GM19035 (cell line): Measurements from ENCODE around the gene CCDC78.
"Not testable (repeated sequence)": the region's sequence is repeated elsewhere in the genome, so short reads cannot be mapped to it uniquely, and the experiment has no call there.

Source experiments
- ATAC-seq: cut with Tn5 transposase; IDR thresholded peaks from one replicate; pipeline ENCODE4 v1.9.1; 2021; ENCODE audit not compliant: unreplicated experiment

The CCDC78 gene

DNA sequence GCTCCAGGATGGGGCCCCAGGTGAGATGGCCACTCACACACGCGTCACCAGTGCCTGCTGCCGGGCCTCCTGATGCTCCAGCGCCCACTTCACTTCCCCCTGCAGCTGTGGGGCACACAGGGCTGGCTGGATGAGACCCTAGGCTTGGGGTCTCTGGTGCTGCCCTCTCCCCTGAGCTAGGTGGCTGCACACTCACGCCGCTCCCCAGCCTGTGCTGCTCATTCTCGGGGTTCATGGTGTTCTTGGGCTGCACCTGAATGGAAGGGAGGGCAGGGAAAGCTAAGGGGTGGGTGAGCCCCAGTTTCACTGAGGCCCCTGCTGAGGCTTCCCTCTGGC is 1.2 kb downstream of the CCDC78 start:
- ATAC-seq: no peak

- ATAC-seq: no peak
These were observed 1.8 kb downstream of the CCDC78 start for GRCh38 chr16:724188-725040.

DNA sequence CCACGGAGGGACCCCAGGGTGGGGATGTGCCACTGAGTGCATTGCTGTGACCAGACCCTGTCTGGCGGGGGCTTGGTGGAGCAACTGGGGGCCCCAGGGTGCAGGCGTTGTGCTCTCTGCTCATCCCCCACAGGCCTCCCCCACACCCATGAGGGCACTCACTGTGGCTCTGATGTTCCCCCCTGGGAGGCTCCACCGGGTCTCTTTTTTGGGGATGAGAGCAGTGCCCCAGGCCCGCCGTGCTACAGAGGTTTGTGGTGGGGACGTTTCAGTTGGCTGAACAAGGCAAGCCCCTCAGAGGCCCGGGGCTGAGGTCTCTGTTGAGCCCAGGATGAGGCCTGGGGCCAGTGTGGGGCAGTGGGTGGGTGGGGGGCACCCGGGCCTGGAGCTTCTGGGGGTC is 2.5 kb downstream of the CCDC78 start:
- no peak for ATAC-seq

GRCh38 chr16:722835-723633 is 3.2 kb downstream of the CCDC78 start:
- no peak for ATAC-seq

GRCh38 chr16:721765-722540 is 4.3 kb downstream of the CCDC78 start:
- no peak for ATAC-seq

GRCh38 chr16:720990-721764 is 5.1 kb downstream of the CCDC78 start, which contains the start of gene ANTKMT:
Gene ANTKMT, plus strand, starts transcription at chr16:721146. Its CDS starts 129 bp downstream, at chr16:721275.
- ATAC-seq: peak; percentile 66

DNA sequence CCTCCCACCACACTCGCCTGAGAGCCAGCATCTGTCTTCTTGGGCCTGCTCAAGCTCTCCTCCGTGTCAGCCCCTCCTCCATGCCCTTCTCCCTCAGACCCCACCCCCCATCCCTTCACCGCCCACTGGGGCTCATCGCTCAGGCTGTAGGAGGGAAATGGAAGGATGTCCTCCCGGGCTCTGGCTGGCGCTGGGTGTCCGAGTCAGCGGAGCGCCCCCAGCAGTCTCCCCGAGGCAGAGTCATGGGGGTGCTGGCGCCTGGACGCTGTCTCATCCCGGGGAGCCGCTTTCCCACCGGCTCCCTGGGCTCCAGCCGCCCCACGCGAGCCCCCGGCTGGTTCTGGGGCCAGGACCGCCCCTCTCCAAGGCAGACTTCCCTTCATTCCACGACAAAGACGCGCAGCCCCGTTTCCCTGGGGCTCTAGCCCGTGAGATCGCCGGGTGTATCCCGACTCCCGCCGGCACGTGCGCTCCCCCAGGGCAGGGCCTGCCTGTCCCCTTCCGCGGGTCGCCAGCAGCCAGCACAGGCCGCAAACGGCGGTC is 5.7 kb downstream of the CCDC78 start:
- peak; percentile 14 for ATAC-seq

DNA sequence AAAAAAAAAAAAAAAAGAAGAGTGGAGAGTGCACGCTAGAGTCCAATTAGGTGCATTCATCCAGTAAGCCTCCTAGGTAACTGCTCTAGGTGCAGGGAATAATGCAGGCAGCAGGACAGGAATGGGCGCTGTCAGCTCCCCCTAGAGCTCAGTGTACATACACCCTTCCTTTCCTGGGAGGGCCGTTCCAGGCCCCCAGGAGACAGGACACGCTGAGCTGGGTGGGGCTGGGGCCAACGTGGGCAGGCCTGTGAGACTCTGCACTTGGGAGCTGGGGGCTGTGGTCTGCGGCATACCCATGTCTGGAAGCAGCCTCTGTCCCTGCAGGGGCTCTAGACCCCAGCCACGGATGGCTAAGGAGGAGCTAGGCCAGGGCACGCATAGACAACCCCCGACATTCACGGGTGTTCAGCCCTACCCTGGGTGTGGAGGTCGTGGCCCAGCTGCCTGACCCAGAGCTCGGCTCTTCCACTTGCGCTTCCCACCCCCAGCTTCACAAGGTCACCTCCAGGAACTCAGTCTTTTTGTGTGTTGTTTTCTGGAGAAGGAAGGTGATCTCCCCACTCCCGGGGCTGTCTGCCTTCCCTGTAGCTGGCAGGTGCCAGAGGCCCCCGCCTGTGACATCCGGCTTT is 6.3 kb downstream of the CCDC78 start:
- ATAC-seq: no peak

DNA sequence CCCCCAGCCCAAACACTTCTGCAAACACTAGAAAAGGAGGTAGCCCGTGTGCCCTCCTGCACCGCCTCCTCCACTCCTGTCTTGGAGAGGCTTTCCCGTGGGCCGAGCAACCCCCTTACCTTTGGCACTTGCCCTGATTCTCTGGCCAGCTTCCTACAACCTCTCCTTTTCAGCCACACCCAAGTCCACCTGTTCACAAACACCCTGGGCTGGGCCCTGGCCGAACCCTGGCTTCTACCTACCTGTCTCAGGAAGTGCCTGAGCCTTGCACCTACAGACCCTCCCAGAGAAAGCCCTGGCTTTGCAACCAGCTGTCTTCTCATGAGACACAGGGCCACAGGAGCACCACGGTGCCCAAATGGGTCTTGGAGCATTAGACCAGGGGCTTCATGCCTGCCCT is 7.3 kb downstream of the CCDC78 start:
- ATAC-seq: no peak

- ATAC-seq: no peak
These were observed 7.9 kb downstream of the CCDC78 start for GRCh38 chr16:718389-718788.

DNA sequence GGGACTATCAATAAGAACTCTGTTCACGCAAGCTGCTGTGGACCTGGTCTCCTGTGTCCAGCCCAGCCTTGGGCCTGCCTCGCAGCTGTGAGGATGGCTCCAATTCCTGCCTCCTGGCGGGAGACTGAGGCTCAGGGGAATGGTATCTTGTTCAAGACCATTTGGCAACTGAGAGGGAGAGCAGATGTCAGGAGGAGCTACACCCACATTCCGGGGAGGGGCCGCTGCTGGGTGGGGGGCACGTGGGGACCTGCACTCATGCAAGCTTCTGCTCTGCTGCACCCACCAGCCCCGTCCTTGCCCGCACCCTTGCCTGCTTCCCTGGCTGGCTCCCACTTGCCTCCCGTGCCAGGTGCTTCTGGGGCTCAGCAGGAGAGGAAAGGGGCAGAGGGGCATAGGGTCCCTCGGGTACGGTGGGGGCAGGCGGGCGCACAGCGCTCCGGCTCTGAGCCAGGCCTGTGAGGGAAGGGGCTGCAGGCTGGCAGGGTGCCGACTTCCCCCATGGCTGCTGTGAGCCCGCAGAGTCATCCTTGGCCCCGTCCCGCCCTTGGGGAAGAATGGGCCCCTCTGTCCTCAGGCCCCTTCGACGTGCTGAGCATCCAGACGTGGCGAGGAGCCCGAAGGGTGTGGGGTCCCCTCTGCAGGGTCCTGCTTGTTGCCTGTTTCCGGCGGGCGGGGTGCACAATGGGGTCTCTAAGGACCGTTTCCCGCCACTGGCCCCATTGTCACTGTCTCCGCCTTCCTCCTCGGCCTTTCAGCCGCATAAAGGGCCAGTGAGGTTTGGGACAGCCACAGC is 8.6 kb downstream of the CCDC78 start:
- ATAC-seq: no peak

- ATAC-seq: no peak
These were observed 9.4 kb downstream of the CCDC78 start for GRCh38 chr16:716768-717325.

- ATAC-seq: no peak
These were observed 10.1 kb downstream of the CCDC78 start for GRCh38 chr16:716200-716568.

DNA sequence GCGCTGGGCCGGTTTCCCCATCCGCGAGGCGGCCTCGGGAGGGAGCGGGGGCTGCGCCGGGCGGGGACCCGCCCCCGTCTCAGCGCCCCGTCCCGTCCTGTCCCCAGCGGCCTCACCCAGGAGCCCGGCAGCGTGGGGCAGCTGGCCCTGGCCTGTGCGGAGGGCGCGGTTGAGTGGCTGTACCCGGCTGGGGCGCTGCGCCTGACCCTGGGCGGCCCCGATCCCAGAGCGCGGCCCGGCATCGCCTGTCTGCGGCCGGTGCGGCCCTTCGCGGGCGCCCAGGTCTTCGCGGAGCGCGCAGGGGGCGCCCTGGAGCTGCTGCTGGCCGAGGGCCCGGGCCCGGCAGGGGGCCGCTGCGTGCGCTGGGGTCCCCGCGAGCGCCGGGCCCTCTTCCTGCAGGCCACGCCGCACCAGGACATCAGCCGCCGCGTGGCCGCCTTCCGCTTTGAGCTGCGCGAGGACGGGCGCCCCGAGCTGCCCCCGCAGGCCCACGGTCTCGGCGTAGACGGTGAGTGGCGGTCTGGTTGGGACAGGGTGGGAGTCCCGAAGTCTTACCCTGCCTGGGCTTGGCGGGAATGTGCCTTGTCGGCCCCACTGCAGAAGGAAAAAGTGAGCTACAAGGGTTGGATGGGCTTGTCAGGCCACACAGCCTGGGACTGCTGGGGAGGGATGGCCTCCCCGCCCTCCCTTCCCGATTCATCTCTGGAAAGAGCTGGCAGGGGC is 10.6 kb downstream of the CCDC78 start:
- ATAC-seq: peak; percentile 23

GRCh38 chr16:714558-715476 is 11.4 kb downstream of the CCDC78 start, which contains the start of gene METRN:
Gene METRN, plus strand, starts transcription at chr16:715118. Its CDS starts 172 bp downstream, at chr16:715290.
- peak; percentile 74 for ATAC-seq

DNA sequence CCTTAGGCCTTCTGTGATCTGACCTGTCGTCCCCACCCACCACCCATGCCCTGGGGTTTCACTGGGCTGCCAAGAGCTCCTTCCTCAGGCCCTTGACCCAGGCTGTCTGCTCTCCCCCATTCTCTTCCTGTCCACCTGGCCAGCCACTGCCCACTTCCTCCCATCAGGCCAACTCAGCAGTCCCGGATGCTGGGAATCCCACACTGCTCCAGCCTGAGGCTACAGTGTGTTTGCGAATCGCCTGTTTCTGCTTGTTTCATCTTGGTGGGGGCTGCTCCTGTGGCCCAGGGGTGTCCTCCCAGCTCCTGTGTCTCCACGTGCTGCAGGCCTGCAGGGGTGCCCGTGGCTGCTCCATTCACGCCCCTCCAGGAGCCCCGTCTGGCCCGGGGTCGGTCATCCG is 12.2 kb downstream of the CCDC78 start:
- ATAC-seq: no peak

DNA sequence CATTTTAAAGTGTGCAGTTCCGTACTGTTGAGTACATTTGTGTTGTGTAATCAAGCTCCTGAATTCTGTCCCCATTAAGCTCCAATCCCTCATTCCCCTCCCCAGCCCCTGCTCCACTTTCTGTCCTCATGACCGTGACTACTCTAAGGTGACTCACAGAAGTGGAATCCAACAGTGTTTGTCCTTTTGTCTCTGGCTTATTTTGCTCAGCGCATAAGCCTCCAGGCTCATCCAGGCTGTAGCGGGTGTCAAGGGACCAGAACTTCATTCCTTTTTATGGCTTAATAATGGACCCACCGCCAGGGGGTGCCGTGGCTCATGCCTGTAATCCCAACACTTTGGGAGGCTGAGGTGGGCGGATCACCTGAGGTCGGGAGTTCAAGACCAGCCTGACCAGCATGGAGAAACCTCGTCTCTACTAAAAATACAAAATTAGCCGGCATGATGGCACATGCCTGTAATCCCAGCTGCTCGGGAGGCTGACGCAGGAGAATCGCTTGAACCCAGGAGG is 13.4 kb downstream of the CCDC78 start:
- ATAC-seq: not testable (repeated sequence)
